Aorta (tissue), 5 donors: ENCODE results near the gene KIF1A. TPM values are rescaled to one million over a fixed set of nuclear protein-coding genes. Genes with fewer than 3 reads are reported as not detected.
A peak's percentile ranks its signal among the peaks of the same experiment; 100 is the strongest.

Experiments used
- ATAC-seq: fragments of 200-7000 bp; cut with Tn5 transposase; one replicate; pipeline ENCODE4 v1.9.1; 2022; ENCODE audit warnings: moderate library complexity; ENCODE audit not compliant: low FRiP score
- DNase-seq, 2 donors: peaks; one replicate each; pipeline ENCODE4 v3.0.0-alpha.2; 2020
- H3K27ac ChIP-seq, 2 donors: one replicate each; pipeline ENCODE4 v1.5.1; 2013; ENCODE audit warnings: low read length in 2 of 2, mild to moderate bottlenecking in 2 of 2, moderate library complexity in 2 of 2, control low read depth in 1 of 2, inconsistent platforms in 1 of 2, low read depth in 1 of 2
- H3K27me3 ChIP-seq, 2 donors: one replicate each; pipeline ENCODE4 v1.6.1; 2013; ENCODE audit warnings: control low read depth in 1 of 2, low read length in 1 of 2, mild to moderate bottlenecking in 1 of 2, moderate library complexity in 1 of 2; ENCODE audit not compliant: insufficient read depth in 2 of 2, control insufficient read depth in 1 of 2
- H3K36me3 ChIP-seq, 2 donors: one replicate each; pipeline ENCODE4 v1.6.1; 2013; ENCODE audit warnings: control low read depth in 1 of 2, low read length in 1 of 2, mild to moderate bottlenecking in 1 of 2; ENCODE audit not compliant: insufficient read depth in 2 of 2, control insufficient read depth in 1 of 2
- H3K4me1 ChIP-seq, 2 donors: one replicate each; pipeline ENCODE4 v1.6.1; 2013; ENCODE audit warnings: low read length in 2 of 2, control low read depth in 1 of 2, mild to moderate bottlenecking in 1 of 2, moderate library complexity in 1 of 2; ENCODE audit not compliant: insufficient read depth in 2 of 2, control insufficient read depth in 1 of 2
- H3K4me3 ChIP-seq, 2 donors: one replicate each; pipeline ENCODE4 v1.5.1; 2013; ENCODE audit warnings: low read length in 2 of 2, control low read depth in 1 of 2, mild to moderate bottlenecking in 1 of 2
- H3K9me3 ChIP-seq: one replicate; pipeline ENCODE4 v1.6.1; 2013; ENCODE audit warnings: mild to moderate bottlenecking, low read length; ENCODE audit not compliant: control insufficient read depth
- WGBS, 2 donors: extraction: QIAGEN DNeasy Blood & Tissue Kit; methylation state at CpG; one replicate each; pipeline ENCODE4 v1.1.7; 2013; 5-methylcytosine and 5-hydroxymethylcytosine counted together
- intact Hi-C, 2 donors: fragments of 100-400 bp; cut with DNase I; formaldehyde crosslinking; loops; one replicate each; pipeline versions ENCODE4 v1.14.2 to v1.15.0; 2022
- polyA plus RNA-seq, 2 donors: library from polyadenylated mRNA; stranded (reverse); fragments of 200-250 nt; gene quantifications; one replicate each; pipeline ENCODE4 v1.2.3, GENCODE V29; 2013
- total RNA-seq, 2 donors: library from RNA; stranded (reverse); fragmentation: NEBNext Ultra II Directional; extraction: Animal tissue kit (Norgen Biotek cat#: 25700); gene quantifications; one replicate each; pipeline ENCODE4 v1.2.1, GENCODE V29; 2021
- donor health status: healthy with polysubstance abuse.
- donor health status: Bipolar disorder and iron deficiency.
- donor health status: DM: no; HTN: no; CAD: no.
- donor health status: DM: no; HTN: no; CAD: no.
- donor health status: DM: yes; HTN: yes; CAD: no.

KIF1A gene
- total and polyA plus RNA-seq, 4 donors, result 0.25 to 0.78 (median 0.72) TPM; not detected in 1

- 83 to 91% methylated on average over 17 of the region's 17 CpGs for WGBS, 2 donors
- DNase-seq (no peak), ATAC-seq (no peak)
- Histone ChIP-seq H3K4me3 (no peak overlapping the region), H3K4me1 (no peaks in the 10 kb centered on the region), H3K9me3 (no peaks in the 10 kb centered on the region), H3K27me3 (no peaks in the 10 kb centered on the region), H3K36me3 (no peaks in the 10 kb centered on the region), H3K27ac (no peak overlapping the region)
- intact Hi-C loops, result no loop called here
Observed at GRCh38 chr2:240798327-240798905, 21.6 kb downstream of the KIF1A start.

- Histone ChIP-seq H3K4me1 (no peaks in the 10 kb centered on the region), H3K36me3 (no peaks in the 10 kb centered on the region), H3K4me3 (no peak overlapping the region), H3K9me3 (no peaks in the 10 kb centered on the region), H3K27ac (no peak overlapping the region), H3K27me3 (no peaks in the 10 kb centered on the region)
- WGBS, 2 donors, result 87 to 88% methylated on average over 12 of the region's 12 CpGs
- intact Hi-C loops, result no loop called here
- ATAC-seq, result no peak
- peak in 1 of 2 donors; percentile 54 for DNase-seq
Observed at GRCh38 chr2:240797914-240798313, 22.1 kb downstream of the KIF1A start.

- ATAC-seq (no peak), DNase-seq (no peak)
- no peaks in the 10 kb centered on the region for H3K4me1 ChIP-seq
- intact Hi-C loops, result no loop called here
- no peak overlapping the region for H3K27ac ChIP-seq
- H3K4me3 ChIP-seq, result no peak overlapping the region
- no peaks in the 10 kb centered on the region for H3K27me3 ChIP-seq
- 96% methylated on average over 14 of the region's 14 CpGs for WGBS, 2 donors
- H3K9me3 ChIP-seq, result no peaks in the 10 kb centered on the region
- H3K36me3 ChIP-seq, result no peaks in the 10 kb centered on the region
Observed at GRCh38 chr2:240797500-240797895, 22.5 kb downstream of the KIF1A start.

- ATAC-seq, result no peak
Observed at GRCh38 chr2:240796543-240797499, 23.2 kb downstream of the KIF1A start.

GRCh38 chr2:240795916-240796510 is 24.0 kb downstream of the KIF1A start:
- WGBS, 2 donors, result 93 to 97% methylated on average over 21 of the region's 21 CpGs
- Histone ChIP-seq H3K36me3 (no peaks in the 10 kb centered on the region), H3K27me3 (no peaks in the 10 kb centered on the region), H3K4me3 (no peak overlapping the region), H3K9me3 (no peaks in the 10 kb centered on the region), H3K27ac (no peak overlapping the region), H3K4me1 (no peaks in the 10 kb centered on the region)
- intact Hi-C loops, result no loop called here
- ATAC-seq, result no peak
- no peak for DNase-seq

More at GRCh38 chr2:240796543-240797499, 23.2 kb downstream of the KIF1A start:
- DNase-seq, result peak in 1 of 2 donors; percentile 44
- no peak overlapping the region for H3K4me3 ChIP-seq
- H3K36me3 ChIP-seq, result no peaks in the 10 kb centered on the region
- H3K9me3 ChIP-seq, result no peaks in the 10 kb centered on the region
- intact Hi-C loops, result no loop called here
- H3K27me3 ChIP-seq, result no peaks in the 10 kb centered on the region
- no peaks in the 10 kb centered on the region for H3K4me1 ChIP-seq
- WGBS, 2 donors, result 92 to 94% methylated on average over 19 of the region's 19 CpGs
- no peak overlapping the region for H3K27ac ChIP-seq

- intact Hi-C loops, result no loop called here
- Histone ChIP-seq H3K4me1 (no peaks in the 10 kb centered on the region), H3K36me3 (no peaks in the 10 kb centered on the region), H3K27me3 (no peaks in the 10 kb centered on the region), H3K9me3 (no peaks in the 10 kb centered on the region), H3K4me3 (no peak overlapping the region), H3K27ac (no peak overlapping the region)
- ATAC-seq (no peak), DNase-seq (peak in 1 of 2 donors; percentile 46)
- WGBS, 2 donors, result 90 to 91% methylated on average over 11 of the region's 11 CpGs
Observed at GRCh38 chr2:240795454-240795853, 24.6 kb downstream of the KIF1A start.

GRCh38 chr2:240794178-240794721 is 25.8 kb downstream of the KIF1A start:
- no peak for ATAC-seq
- intact Hi-C loops, result no loop called here
- peak in 1 of 2 donors; percentile 64 for DNase-seq
- no peak overlapping the region for H3K4me3 ChIP-seq
- no peaks in the 10 kb centered on the region for H3K36me3 ChIP-seq
- H3K27me3 ChIP-seq, result no peaks in the 10 kb centered on the region
- H3K4me1 ChIP-seq, result no peaks in the 10 kb centered on the region
- no peak overlapping the region for H3K27ac ChIP-seq
- no peaks in the 10 kb centered on the region for H3K9me3 ChIP-seq
- 85 to 87% methylated on average over 17 of the region's 17 CpGs for WGBS, 2 donors

GRCh38 chr2:240793313-240794177 is 26.5 kb downstream of the KIF1A start:
- Histone ChIP-seq H3K9me3 (no peaks in the 10 kb centered on the region), H3K4me3 (no peak overlapping the region), H3K4me1 (no peaks in the 10 kb centered on the region), H3K27me3 (no peaks in the 10 kb centered on the region), H3K27ac (no peak overlapping the region), H3K36me3 (no peaks in the 10 kb centered on the region)
- DNase-seq (peak; percentile 34 to 47), ATAC-seq (no peak)
- intact Hi-C loops, result no loop called here
- WGBS, 2 donors, result 93% methylated on average over 21 of the region's 21 CpGs
